ENCODE data around the gene ACACB.

Gene ACACB

GRCh38 chr12:109256011-109256410, 139.6 kb downstream of the ACACB start:
- no peak overlapping the region for H3K27ac ChIP-seq
- TF ChIP-seq ZFX (IDR thresholded peaks at IDR 0.05) (no peak), CTCF (conservative IDR thresholded peaks at IDR 0.05) (no peak)

GRCh38 chr12:109258201-109258600, 141.8 kb downstream of the ACACB start:
- TF ChIP-seq CTCF (conservative IDR thresholded peaks at IDR 0.05) (no peak), ZFX (IDR thresholded peaks at IDR 0.05) (no peak)
- H3K27ac ChIP-seq = no peak overlapping the region

- no peak overlapping the region for H3K27ac ChIP-seq
- TF ChIP-seq ZFX (IDR thresholded peaks at IDR 0.05) (no peak), CTCF (conservative IDR thresholded peaks at IDR 0.05) (no peak)
Measured at GRCh38 chr12:109258607-109259544, 142.5 kb downstream of the ACACB start.

- no peak for TF ChIP-seq ZFX (IDR thresholded peaks at IDR 0.05)
- TF ChIP-seq CTCF (conservative IDR thresholded peaks at IDR 0.05) = no peak
- no peak overlapping the region for H3K27ac ChIP-seq
Measured at GRCh38 chr12:109259545-109259895, 143.1 kb downstream of the ACACB start.

- TF ChIP-seq CTCF (conservative IDR thresholded peaks at IDR 0.05) (no peak), ZFX (IDR thresholded peaks at IDR 0.05) (no peak)
- no peak overlapping the region for H3K27ac ChIP-seq
Measured at GRCh38 chr12:109261087-109261486, 144.7 kb downstream of the ACACB start.

- no peak for TF ChIP-seq ZFX (IDR thresholded peaks at IDR 0.05)
- no peak for TF ChIP-seq CTCF (conservative IDR thresholded peaks at IDR 0.05)
- H3K27ac ChIP-seq = no peak overlapping the region
Measured at GRCh38 chr12:109261939-109262338, 145.6 kb downstream of the ACACB start.

- TF ChIP-seq ZFX (IDR thresholded peaks at IDR 0.05) = no peak
- TF ChIP-seq CTCF (conservative IDR thresholded peaks at IDR 0.05) = no peak
- no peak overlapping the region for H3K27ac ChIP-seq
Measured at GRCh38 chr12:109263439-109263838, 147.1 kb downstream of the ACACB start.
